BE2C (cell line): ENCODE results near the gene UROC1.

Experiments used
- DNase-seq: peaks from one replicate; pipeline ENCODE4 v3.0.0-alpha.2; 2020
- H3K27me3 ChIP-seq: fragments of 250-450 bp; sonication (Bioruptor Pico); 2 replicates; pipeline ENCODE4 v1.5.1; 2020; ENCODE audit warnings: mild to moderate bottlenecking
- H3K36me3 ChIP-seq: fragments of 250-450 bp; sonication (Bioruptor Pico); 2 replicates; pipeline ENCODE4 v1.5.1; 2020; ENCODE audit warnings: mild to moderate bottlenecking
- H3K4me1 ChIP-seq: fragments of 250-450 bp; sonication (Bioruptor Pico); 2 replicates; pipeline ENCODE4 v1.5.1; 2020
- H3K4me3 ChIP-seq: 2 replicates; pipeline ENCODE4 v1.5.1; 2011; ENCODE audit warnings: low read depth, low read length
- H3K9me3 ChIP-seq: fragments of 250-450 bp; sonication (Bioruptor Pico); 2 replicates; pipeline ENCODE4 v1.5.1; 2020
- TF ChIP-seq, protein P1 (sequence below): IDR thresholded peaks from 2 replicates; pipeline ENCODE4 v1.5.1; 2012; ENCODE audit warnings: mild to moderate bottlenecking, low read depth, low read length

UROC1 gene

DNA sequence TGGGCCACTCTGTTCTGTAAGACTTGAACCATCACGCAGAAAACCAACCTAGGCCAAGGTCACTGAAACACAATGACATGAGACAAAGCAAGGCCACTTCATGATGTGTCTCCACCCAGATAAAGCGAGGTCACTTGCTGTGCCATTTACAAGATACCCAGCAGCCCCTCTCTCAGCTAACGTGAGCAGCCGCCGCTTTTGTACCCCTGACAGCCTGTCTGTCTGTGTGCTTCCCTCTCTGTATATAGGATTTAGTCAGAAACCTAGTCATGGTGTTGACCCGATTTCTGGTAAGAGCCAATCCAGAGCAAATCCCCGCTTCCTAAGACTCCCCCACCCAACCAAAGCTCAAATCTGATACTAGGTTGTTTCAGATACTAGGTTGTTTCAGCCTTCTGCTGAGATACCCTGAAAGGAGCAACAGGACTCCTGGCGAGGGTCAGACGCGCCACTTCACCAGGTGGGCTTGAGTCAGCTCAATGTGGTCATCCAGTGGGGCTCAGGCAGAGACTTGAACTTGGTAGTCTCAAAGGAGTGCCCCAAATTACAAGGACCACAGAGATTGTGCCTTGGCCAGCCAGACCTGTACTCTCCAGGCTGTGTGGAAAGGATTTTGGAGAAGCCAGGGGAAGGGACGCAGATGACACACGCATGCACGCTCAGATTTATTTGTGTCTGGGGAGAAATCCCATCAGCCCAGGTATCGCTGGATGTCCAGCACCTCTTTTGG, 38.8 kb downstream of the UROC1 start:
- Histone ChIP-seq H3K36me3 (no peaks in the 10 kb centered on the region), H3K4me3 (no peak overlapping the region), H3K4me1 (peaks cover 6% of the 10 kb centered on the region; the same call in 1 of the 2 replicates), H3K27me3 (peaks cover 3% of the 10 kb centered on the region; the same call in 1 of the 2 replicates), H3K9me3 (no peaks in the 10 kb centered on the region)
- TF ChIP-seq, protein P1, sequence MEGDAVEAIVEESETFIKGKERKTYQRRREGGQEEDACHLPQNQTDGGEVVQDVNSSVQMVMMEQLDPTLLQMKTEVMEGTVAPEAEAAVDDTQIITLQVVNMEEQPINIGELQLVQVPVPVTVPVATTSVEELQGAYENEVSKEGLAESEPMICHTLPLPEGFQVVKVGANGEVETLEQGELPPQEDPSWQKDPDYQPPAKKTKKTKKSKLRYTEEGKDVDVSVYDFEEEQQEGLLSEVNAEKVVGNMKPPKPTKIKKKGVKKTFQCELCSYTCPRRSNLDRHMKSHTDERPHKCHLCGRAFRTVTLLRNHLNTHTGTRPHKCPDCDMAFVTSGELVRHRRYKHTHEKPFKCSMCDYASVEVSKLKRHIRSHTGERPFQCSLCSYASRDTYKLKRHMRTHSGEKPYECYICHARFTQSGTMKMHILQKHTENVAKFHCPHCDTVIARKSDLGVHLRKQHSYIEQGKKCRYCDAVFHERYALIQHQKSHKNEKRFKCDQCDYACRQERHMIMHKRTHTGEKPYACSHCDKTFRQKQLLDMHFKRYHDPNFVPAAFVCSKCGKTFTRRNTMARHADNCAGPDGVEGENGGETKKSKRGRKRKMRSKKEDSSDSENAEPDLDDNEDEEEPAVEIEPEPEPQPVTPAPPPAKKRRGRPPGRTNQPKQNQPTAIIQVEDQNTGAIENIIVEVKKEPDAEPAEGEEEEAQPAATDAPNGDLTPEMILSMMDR = no peak
- DNase-seq = peak; percentile 1

DNA sequence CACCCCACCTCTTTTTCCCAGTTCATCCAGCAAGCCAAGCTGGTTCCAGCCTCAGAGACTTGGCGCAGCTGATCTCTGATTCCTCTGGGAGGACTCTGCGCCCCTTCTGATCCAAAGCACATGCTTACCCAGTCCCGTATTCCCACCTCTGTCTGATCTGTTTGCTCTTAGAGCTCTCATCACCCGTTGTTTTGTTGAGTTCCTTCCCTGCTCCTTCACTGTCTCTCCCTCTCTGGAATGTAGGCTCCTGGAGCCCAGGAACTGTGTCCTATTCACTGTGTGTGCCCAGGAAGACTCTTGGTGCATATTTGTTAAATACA, 40.6 kb downstream of the UROC1 start:
- DNase-seq = no peak
- H3K36me3 ChIP-seq = no peaks in the 10 kb centered on the region
- H3K27me3 ChIP-seq = peaks cover 3% of the 10 kb centered on the region; the same call in 1 of the 2 replicates
- TF ChIP-seq, protein P1 = no peak
- H3K4me1 ChIP-seq = peaks cover 19% of the 10 kb centered on the region
- no peak overlapping the region for H3K4me3 ChIP-seq
- H3K9me3 ChIP-seq = no peaks in the 10 kb centered on the region

DNA sequence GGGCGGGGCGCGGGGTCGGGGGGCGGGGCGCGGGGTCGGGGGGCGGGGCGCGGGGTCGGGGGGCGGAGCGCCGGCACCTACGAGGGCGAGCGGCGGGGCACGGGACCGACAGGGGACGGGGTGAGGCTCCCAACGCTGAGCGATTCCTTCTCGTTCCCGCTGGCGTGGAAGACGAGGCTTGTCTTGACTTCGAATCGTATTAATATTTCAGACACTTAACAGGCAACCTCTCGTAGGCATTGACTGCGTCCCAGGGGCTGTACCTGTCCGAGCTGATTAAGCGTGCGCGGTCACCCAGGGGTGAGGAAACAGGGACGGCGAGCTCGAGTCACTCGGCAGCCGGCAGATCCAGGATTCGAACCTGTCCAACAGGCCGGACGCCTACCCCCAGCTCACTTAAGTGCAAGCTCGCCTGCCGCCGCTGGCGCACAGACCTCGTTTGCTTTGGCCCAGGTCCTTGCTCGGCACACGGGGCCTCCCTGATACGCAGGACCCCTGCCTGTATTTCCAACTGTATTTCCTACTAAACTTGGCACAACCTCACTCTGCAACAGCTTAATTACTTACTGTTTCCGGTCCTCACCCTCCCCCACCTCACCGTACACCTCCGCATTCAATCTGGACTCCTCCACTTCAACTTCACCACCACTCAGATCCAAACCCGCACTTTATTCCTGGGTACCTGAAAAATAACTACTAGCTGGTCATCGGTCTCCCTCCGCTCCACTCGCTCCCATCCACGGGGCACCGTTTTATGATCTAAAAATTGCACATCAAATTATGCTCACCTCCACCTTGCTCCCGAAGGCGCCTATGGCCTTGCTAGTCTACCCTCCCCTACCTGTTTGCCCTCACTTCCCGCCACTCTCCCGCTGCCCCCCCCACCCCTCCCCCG, 41.2 kb downstream of the UROC1 start:
- peaks cover 14% of the 10 kb centered on the region for H3K4me1 ChIP-seq
- H3K9me3 ChIP-seq = no peaks in the 10 kb centered on the region
- DNase-seq = peak; percentile 28
- peaks cover 3% of the 10 kb centered on the region; the same call in 1 of the 2 replicates for H3K27me3 ChIP-seq
- H3K36me3 ChIP-seq = no peaks in the 10 kb centered on the region; the same call in 1 of the 2 replicates
- TF ChIP-seq, protein P1 = no peak
- peak overlapping the region; percentile 73 for H3K4me3 ChIP-seq

DNA sequence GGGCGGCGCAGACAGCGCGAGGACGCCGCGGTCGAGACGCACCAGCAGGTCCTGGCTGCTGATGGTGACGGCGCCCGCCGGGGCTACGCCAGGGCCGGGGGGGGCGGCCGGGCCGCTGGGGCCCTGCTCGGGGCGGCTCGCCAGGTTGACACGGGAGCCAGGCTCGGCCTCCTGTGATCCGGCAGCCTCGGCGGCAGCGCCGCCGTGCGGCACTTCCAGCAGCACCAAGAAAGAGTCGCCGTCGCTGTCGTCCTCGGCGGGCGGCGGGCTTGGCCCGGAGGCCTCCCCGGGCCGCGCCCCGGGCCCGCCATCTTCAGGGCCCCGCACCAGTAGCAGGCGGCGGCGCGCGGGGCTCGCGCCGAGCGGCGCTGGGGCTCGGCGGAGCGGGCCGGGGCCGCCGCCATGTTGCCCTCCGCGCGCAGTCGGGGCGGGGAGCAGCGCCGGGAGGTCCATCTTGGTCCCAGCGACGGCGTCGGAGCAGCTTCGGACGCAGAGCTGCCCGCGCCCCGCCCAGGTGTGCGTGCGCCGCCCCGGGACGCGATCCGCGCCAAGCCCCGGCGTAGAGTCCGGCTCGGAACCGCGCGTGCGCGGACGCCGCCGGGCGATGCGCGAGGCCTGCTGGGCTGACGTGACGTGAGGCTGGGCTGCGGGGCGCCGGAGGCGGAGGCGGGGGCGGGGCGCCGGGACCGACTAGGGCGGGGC, 42.0 kb downstream of the UROC1 start, which contains the start of gene ZXDC:
TSS of gene ZXDC (minus strand) at position 479 of the 702 bp plus-strand sequence. CDS start at position 453, 26 bp downstream.
- peak; percentile 97 for DNase-seq
- no peaks in the 10 kb centered on the region for H3K9me3 ChIP-seq
- TF ChIP-seq, protein P1 = peak; percentile 45
- H3K27me3 ChIP-seq = peaks cover 3% of the 10 kb centered on the region; the same call in 1 of the 2 replicates
- H3K4me3 ChIP-seq = peak within 1 kb of the TSS; percentile 89
- peaks cover 14% of the 10 kb centered on the region for H3K4me1 ChIP-seq
- H3K36me3 ChIP-seq = peaks cover 6% of the 10 kb centered on the region

DNA sequence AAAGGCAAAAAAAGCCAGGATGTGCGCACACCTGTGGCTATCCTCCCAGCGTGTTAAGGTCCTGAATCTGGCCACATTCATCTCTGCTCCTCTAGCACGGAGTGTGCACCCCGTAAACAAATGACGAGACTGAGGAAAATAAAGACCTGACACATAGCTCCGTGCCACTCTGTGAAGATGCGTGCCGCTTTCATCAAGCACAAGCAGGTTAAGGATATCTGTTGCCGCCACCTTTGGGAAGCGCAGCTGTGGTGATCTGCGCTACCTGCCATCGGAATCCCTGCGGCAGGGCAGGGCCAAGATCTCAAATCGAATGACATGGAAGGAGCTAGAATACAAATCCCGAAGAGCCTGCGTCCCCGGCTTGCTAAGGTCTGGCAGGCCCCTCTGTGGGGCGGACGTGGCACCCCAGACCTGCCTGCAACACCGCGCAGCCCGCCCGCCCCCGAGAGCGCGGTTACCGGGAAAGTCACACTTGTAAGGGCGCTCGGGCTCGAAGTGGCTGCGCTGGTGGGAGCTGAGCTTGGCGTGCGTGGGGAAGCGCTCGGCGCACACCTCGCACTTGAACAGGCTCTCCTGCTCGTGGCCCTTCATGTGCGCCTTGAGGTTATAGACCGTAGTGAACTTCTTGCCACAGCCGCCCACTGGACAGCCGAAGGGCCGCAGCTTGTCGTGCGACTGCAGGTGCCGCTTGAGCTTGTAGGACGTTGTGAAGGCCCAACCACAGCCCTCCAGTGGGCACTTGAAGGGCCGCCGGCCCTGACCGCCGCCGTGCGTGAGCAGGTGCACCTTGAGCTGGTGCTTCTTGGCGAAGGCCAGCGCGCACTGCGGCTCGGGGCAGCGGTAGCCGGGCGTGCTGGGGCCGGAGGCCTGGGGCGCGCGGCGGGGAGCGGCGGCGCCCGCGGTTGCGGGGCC, 42.8 kb downstream of the UROC1 start:
- H3K4me1 ChIP-seq = peaks cover 14% of the 10 kb centered on the region
- TF ChIP-seq, protein P1 = no peak; the same call in 1 of the 2 replicates
- H3K4me3 ChIP-seq = peak overlapping the region; percentile 89
- no peaks in the 10 kb centered on the region for H3K9me3 ChIP-seq
- peak; percentile 57 for DNase-seq
- H3K27me3 ChIP-seq = peaks cover 3% of the 10 kb centered on the region; the same call in 1 of the 2 replicates
- peaks cover 14% of the 10 kb centered on the region for H3K36me3 ChIP-seq
